HG03439 (cell line): ENCODE measurements around the gene IVD.

ENCODE experiments used
- ATAC-seq: cut with Tn5 transposase; IDR thresholded peaks from one replicate; pipeline ENCODE4 v1.9.1; 2021; ENCODE audit warnings: mild to moderate bottlenecking, moderate library complexity; ENCODE audit not compliant: unreplicated experiment

The IVD gene

GRCh38 chr15:40372981-40373380 lies 32.6 kb upstream of the IVD start:
- ATAC-seq, result no peak

DNA sequence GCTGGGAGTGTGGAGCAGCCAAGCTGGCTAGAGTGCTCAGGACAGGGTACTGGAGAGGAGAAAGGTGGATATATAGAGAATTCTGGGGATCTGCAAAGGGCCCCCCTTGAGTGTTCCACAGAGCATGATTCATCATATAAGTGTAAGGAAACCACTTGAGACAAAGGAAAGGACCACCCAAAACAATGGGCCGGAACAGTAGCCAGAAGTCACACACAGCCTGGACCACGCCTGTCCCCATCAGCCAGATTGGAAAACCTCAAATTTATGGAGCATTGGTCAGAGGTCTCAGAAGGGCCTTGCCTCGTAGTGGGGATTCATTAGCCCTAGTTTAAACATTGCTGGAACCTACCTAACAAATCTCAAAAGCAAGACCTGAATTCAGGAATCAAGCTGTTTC lies 28.0 kb upstream of the IVD start:
- ATAC-seq, result no peak

DNA sequence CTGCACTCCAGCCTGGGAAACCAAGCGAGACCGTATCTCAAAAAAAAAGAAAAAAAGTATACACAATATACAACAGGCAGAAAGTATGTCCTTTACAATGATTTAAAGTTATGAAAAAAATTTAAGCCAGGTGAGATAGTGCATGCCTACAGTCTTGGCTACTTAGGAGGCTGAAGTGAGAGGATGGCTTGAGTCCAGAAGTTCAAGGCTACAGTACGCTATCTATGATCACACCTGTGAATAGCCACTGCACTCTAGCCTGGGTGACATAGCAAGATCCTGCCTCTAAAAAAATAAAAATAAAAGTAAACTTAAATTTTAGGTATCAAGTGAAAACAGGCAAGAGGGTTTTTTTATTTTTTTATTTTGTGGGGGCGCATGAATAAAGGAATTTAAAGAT lies 26.2 kb upstream of the IVD start:
- no peak for ATAC-seq

GRCh38 chr15:40379853-40380252 lies 25.7 kb upstream of the IVD start:
- ATAC-seq, result no peak

- ATAC-seq, result no peak
Measured at GRCh38 chr15:40380636-40381035, 25.0 kb upstream of the IVD start.

DNA sequence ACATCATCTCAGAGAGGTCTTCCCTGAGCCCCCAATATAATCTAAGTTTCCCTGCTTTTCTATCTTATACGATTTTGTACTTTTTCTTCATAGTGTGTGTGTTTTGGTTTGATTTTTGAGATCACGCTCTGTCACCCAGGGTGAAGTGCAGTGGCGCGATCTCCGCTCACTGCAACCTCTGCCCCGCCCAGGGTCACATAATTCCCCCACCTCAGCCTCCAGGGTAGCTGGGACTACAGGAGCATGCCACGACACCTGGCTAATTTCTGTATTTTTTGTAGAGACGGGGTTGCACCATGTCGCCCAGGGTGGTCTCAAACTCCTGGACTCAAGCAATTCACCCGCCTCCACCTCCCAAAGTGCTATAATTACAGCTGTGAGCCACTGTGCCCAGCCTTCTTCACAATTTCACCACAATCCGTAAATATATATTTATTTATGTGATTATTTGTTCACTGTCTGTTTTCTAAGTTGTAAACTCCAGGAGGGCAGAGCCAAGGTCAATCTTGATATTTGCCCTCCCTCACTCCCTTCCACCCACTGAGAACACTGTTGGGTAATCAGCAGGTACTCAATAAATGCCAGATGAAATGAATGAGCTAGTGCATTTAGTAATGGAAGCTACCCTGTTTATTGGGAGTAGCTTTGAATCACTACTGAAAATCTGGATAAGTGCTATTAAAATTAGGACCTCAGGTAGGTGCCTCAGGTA lies 23.6 kb upstream of the IVD start:
- ATAC-seq, result no peak

GRCh38 chr15:40382580-40383456 lies 22.8 kb upstream of the IVD start, which contains the start of gene KNSTRN:
KNSTRN (plus strand) TSS chr15:40382721; CDS start chr15:40382836, 115 bp downstream.
- ATAC-seq, result peak; percentile 91

DNA sequence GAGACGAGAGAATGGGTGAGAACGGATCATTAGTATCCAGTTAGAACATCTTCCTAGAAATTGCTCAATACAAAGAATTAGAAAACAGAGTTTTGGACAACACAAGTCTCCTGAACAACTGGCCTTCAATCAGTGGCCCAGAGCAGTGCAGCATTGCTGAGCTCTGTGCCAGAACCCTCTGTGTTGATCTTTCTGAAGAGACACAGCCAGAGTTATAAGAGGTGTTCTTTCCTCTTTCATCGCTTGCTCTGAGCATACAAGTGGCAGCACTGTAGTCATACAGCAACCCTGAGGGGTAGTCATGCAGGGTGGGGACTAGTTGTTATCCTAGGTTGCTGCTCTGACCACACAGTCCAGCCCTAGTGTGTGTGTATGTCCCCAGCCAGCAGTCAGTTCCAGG lies 19.1 kb upstream of the IVD start:
- ATAC-seq, result no peak

- ATAC-seq, result no peak
Measured at GRCh38 chr15:40388941-40389823, 16.4 kb upstream of the IVD start.

DNA sequence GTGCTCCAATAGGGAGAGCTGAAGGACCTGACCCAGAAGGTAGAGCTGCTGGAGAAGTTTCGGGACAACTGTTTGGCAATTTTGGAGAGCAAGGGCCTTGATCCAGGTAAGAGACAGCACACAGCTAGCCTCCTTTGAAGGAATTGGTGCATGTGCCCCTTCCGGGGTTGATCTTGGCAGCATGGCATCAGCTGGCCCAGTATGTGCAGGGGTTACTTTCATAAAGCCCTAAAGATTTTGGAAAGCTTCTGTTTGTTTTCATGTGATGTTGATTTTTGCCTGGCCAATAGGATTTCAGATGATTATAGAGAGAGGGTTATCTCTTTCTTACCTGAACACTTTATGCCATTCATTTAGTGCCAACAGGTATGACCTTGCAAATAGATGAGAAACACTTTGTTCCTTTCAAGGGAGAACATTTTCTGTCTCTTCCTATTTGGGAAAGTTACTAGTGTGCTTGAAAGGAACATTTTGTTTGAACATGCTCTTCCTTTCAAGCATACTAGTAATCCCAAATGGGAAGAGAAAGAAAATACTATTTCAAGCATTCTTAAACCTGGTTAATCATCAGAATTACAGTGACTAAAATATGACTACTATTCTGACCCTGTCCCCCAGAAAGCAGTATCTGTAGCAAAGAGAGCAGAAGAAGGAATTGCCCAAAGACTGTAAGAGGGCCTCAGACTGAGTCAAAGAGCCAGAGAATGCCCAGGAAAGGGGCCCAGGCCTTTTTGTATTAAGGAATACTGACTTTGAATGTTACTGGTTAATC lies 15.6 kb upstream of the IVD start:
- no peak for ATAC-seq

DNA sequence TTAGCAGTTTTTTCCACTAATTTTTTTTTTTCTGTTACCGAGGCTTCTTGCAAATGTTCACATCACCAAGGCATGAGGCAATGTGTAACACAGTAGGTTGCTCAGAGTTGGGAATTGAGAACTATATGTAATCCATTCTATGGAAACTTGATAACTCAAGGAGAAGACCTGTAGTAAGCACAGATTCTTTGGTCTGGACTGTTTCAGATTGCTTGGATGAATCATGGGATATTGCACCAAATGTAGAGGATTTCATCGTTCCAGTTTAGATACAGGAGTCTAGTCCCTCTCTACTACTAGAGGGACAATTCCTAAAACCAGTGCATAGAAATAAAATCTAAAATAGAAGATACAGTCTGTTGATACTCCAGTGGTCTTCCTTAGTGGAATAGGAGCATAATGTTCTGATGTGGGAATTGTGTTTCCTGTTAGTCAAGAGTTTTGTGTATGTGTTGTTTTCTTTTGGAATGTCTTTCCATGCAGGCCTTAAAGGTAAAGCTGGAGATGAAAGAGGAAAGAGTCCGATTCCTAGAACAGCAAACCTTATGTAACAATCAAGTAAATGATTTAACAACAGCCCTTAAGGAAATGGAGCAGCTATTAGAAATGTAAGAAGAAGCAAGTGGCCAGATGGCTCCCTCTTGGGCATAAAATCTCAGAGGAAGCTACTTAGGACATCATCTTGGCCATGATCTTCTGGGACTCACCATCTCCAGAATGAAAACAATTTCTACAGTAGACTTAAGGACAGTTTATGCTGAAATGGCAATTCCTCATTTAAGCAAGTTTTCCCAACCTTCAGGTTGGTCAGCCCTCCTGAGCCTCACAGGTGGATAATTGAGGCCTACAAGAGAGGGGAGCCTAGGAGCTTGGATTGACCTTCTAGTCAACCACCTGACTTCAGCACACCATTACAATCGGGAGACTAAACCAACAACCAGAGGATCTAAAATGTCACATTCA lies 12.3 kb upstream of the IVD start:
- ATAC-seq, result no peak

DNA sequence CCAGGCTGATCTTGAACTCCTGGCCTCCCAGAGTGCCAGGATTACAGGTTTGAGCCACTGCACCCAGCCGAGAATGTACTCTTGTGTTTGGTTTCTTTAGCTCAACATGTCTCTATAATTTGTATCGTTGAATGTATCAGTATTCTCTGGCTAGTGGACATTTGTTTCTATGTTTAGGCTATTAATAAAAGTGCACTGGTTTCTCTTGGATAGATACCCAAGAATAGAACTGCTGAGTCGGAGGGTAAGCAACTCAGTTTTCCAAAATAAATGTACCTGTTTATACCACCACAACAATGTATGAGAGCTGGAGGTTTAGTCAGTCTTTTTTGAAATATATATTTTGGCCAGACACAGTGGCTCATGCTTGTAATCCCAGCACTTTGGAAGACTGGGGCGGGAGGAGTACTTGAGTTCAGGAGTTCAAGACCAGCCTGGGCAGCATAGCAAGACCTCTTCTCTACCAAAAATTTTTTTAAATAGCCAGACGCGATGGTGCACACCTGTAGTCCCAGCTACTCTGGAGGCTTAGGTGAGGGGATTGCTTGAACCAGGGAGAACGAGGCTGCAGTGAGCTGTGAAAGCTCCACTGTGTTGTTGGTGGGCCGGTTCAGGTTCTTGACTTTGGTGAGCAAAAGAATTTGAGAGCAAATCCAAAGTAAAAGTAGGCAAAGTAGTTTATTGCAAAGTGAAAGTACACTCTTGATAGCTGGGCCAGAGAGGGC lies 7.7 kb upstream of the IVD start:
- no peak for ATAC-seq

- ATAC-seq, result peak; percentile 44
Measured at GRCh38 chr15:40398413-40398873, 7.2 kb upstream of the IVD start.

DNA sequence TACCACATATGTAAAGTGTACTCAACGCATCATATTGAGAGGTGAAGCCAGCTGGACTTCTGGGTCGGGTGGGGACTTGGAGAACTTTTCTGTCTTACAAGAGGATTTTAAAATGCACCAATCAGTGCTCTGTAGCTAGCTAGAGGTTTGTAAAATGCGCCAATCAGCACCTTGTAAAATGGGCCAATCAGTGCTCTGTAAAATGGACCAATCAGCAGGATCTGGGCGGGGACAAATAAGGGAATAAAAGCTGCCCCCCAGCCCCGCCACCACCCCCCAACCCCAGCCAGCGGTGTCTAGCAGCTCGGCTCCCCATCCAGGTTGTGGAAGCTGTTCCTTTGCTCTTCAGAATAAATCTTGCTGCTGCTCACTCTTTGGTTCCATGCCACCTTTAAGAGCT lies 6.2 kb upstream of the IVD start:
- ATAC-seq, result no peak

- peak; percentile 40 for ATAC-seq
Measured at GRCh38 chr15:40407330-40407990, 1.9 kb downstream of the IVD start.

DNA sequence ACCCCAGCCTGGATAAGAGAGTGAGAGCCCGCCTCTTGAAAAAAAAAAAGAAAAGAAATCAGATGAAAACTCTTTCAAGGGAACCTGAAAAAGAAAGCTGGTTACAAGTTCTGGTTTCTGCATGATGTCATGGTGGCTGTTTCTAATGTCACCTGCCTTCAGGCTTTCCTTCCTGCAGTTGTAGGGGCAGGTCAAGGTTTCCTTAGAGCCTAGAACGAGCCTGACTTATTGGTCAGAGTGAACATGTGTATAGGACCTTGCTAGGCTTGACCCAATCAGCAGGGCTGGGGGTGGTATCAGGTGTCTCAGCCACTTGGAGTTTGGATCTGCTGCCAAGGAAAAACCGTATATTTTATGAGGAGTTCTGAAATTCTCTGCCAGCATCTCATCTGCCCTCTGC lies 3.8 kb downstream of the IVD start:
- no peak for ATAC-seq

DNA sequence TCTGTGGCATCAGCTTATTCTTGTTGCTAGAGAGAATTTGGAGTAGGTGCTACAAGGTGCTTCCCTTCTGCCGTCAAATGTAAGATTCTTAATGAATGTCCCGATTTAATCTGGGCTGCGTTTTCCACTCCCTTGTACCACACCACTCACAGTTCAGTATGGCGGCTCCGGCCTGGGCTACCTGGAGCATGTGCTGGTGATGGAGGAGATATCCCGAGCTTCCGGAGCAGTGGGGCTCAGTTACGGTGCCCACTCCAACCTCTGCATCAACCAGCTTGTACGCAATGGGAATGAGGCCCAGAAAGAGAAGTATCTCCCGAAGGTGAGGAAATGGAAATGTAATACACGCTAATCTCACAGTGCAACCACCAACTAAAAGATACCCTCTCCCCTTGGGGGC lies 4.9 kb downstream of the IVD start:
- ATAC-seq, result no peak
